HEK293 (cell line): ENCODE results near the gene ZBTB48.

Experiments used
- CTCF ChIP-seq: fragments of 450-650 bp; formaldehyde crosslinking; IDR thresholded peaks from 2 replicates; pipeline ENCODE4 v1.5.1; 2016; ENCODE audit warnings: missing biosample characterization, missing genetic modification characterization
- KLF1 ChIP-seq: fragments of 450-650 bp; formaldehyde crosslinking; IDR thresholded peaks from 2 replicates; pipeline ENCODE4 v1.5.1; 2016; ENCODE audit warnings: missing biosample characterization, missing genetic modification characterization
- PBX3 ChIP-seq: sonication (generic); formaldehyde crosslinking; IDR thresholded peaks from 2 replicates; pipeline ENCODE4 v1.8.1; 2022; ENCODE audit warnings: mild to moderate bottlenecking, moderate library complexity, missing genetic modification reagents
- YY1 ChIP-seq: fragments of 450-650 bp; formaldehyde crosslinking; IDR thresholded peaks from 2 replicates; pipeline ENCODE4 v1.5.1; 2018; ENCODE audit warnings: missing biosample characterization, missing genetic modification characterization
- ZNF138 ChIP-seq: fragments of 450-650 bp; formaldehyde crosslinking; IDR thresholded peaks from 2 replicates; pipeline ENCODE4 v1.5.1; 2016; ENCODE audit warnings: missing biosample characterization, missing genetic modification characterization, borderline replicate concordance
- ZNF24 ChIP-seq: fragments of 450-650 bp; formaldehyde crosslinking; IDR thresholded peaks from 2 replicates; pipeline ENCODE4 v1.5.1; 2016; ENCODE audit warnings: missing biosample characterization, missing genetic modification characterization

- TF ChIP-seq CTCF (tag by site-specific recombination) (no peak), ZNF138 (no peak), KLF1 (no peak), PBX3 (CRISPR knock-in tag) (no peak), ZNF24 (tag by site-specific recombination) (no peak), YY1 (tag by site-specific recombination) (no peak)
These were observed 42.8 kb downstream of the ZBTB48 start for GRCh38 chr1:6622396-6623152.
